HG03196 (cell line): ENCODE data around the gene ZBTB45.
"Not testable (repeated sequence)": the region's sequence is repeated elsewhere in the genome, so short reads cannot be mapped to it uniquely, and the experiment has no call there.

Experiments used
- ATAC-seq: cut with Tn5 transposase; IDR thresholded peaks from one replicate; pipeline ENCODE4 v1.9.1; 2021; ENCODE audit not compliant: unreplicated experiment

The ZBTB45 gene

GRCh38 chr19:58555369-58555885 lies 35.8 kb upstream of the ZBTB45 start:
- ATAC-seq, result no peak

GRCh38 chr19:58554494-58555368 lies 35.1 kb upstream of the ZBTB45 start, which contains the start of gene CHMP2A:
Gene CHMP2A, minus strand, starts transcription at chr19:58555105. Its CDS starts 893 bp downstream, at chr19:58554212.
- ATAC-seq, result peak; percentile 25

DNA sequence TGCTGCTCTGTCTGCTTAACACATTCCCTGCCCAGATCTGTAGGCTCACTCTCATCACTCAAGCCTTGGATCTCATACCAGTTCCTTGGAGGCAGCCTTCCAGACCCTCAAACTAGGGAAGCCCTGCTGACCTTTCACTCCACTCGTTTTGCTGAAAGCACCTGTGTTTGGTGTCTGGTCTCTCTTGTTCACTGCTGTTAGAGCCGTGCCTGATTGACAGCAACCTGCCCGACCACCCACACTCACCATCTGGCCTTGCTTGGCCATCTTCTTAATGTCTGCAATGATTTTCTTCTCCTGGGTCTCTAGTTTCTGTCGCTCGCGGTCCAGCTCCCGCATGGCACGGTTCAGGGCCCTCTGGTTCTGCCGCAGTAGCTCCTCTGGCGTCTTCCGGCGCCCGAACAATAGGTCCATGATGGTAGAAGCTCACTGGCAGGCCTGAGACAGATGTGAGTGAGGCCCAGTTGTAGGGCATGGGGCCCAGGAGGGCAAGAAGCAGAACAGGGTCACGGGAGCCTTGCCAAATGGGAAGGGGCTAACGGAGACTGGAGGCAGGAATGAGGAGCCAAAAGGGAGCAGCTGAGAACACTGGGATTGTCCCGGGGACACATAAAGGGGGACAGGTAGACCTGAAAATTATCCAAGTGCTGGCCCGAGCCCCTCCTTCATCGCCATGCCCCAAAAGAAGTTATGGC lies 34.3 kb upstream of the ZBTB45 start:
- no peak for ATAC-seq

DNA sequence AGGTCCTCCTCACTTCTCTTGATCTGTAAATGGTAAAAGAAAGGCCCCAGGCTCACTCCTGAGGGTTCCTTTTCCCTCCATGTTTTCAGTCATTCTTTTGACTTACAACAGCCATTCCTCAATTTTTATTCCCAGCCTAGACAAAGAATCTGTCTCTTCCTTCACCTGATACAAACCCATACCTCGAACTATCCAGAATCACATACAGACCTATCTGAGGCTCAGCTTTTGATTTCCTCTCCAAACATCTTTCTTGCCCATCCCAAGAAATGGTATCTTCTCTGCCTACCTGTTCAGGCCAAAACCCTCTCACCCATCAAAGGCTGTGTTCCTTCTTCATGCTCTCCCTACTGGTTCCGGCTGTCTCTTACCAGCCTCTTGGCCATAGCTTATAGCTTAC lies 33.0 kb upstream of the ZBTB45 start:
- ATAC-seq, result no peak

DNA sequence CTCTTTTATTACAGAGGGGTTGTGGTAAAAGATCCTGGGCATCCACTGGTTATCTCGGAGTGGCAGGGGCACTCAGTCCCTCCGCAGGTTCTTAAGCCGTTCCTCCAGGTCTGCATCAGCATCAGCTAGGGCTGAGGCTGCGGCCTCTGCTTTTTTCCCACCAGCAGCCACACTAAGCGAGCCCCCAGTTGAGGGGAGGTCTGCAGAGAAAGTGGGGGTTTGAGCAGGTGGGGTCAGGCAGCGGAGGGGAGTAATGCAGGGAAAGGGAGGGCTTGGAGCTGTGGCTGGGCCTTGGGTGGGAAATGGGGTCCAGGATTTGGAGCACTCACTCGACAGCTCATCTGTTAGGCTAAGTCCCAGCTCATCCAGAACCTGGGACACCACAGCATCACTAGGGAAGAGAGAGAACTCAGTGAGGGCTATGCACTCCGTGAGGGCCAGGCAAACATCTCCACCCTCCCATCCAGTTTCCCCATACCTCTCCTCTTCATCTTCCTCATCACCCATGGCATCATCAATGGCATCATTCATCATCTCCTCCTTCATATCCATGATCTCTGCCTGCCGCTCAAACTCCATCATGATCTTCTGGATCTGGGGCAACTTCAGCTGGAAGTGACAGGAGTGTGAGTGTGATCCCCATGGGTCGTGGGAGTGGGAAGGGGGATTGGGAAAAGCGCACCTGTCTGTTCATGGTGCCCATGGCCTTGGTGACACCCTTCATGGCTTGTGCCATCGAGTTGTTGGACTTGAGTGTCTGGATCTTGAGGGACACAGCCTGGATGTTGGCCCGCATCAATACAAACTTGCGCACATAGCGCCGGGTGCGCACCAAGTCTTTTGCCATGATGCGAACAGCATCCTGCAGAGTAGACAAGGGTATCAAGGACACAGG lies 32.2 kb upstream of the ZBTB45 start:
- no peak for ATAC-seq

DNA sequence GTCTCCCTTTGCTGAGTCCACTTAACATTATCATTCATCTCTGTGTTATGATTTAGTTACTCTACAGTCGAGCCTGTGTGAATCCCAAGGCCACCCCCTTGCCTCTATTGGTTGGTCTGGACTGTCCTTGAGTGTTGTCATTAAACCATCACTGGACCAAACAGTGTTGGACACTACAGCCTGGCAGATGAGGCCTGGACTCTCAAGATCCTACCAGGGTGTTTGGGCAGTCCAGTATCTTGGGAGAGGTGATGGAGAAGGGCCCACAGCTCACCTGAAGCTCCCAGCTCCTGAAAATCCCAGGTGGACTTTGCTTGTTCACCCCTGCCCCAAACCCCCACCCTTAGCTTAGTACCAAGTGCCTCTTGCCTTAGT lies 31.5 kb upstream of the ZBTB45 start:
- ATAC-seq, result no peak

DNA sequence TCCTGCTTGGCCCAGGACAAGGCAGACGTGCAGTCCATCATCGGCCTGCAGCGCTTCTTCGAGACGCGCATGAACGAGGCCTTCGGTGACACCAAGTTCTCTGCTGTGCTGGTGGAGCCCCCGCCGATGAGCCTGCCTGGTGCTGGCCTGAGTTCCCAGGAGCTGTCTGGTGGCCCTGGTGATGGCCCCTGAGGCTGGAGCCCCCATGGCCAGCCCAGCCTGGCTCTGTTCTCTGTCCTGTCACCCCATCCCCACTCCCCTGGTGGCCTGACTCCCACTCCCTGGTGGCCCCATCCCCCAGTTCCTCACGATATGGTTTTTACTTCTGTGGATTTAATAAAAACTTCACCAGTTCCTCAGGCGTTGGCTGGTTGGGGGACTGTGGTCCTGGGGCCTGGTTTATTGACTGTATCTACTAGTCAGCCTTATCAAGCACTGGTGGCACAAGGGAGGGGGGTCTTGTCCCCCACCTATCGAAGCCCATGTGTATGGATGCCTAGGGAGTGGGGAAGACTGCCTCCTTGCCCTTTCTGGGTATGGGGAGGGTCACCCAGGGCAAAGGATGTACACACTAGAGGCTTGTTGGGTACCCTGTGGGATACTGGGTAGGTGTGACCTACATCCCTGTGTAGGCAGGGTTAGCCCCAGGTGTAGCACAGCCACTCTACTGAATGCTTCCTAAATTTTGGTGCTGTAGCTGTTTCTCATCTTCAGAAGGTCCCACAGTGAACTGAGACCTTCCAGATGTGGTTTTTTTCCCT lies 30.9 kb upstream of the ZBTB45 start:
- no peak for ATAC-seq

- ATAC-seq, result no peak
These were observed 30.2 kb upstream of the ZBTB45 start for GRCh38 chr19:58549664-58550361.

DNA sequence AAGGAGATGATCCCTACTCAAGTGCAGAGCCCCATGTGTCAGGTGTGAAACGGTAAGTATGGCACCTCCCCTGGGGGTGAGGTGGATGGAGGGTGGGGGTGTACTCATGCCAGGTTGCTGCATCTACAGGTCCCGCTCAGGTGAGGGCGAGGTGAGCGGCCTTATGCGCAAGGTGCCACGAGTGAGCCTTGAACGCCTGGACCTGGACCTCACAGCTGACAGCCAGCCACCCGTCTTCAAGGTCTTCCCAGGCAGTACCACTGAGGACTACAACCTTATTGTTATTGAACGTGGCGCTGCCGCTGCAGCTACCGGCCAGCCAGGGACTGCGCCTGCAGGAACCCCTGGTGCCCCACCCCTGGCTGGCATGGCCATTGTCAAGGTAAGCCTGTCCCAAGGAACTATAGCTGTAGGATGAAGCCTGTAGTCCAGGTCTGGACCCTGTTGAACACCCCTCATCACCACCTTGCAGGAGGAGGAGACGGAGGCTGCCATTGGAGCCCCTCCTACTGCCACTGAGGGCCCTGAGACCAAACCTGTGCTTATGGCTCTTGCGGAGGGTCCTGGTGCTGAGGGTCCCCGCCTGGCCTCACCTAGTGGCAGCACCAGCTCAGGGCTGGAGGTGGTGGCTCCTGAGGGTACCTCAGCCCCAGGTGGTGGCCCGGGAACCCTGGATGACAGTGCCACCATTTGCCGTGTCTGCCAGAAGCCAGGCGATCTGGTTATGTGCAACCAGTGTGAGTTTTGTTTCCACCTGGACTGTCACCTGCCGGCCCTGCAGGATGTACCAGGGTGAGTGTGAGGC lies 29.5 kb upstream of the ZBTB45 start:
- no peak for ATAC-seq

GRCh38 chr19:58547323-58548312 lies 28.0 kb upstream of the ZBTB45 start:
- no peak for ATAC-seq

DNA sequence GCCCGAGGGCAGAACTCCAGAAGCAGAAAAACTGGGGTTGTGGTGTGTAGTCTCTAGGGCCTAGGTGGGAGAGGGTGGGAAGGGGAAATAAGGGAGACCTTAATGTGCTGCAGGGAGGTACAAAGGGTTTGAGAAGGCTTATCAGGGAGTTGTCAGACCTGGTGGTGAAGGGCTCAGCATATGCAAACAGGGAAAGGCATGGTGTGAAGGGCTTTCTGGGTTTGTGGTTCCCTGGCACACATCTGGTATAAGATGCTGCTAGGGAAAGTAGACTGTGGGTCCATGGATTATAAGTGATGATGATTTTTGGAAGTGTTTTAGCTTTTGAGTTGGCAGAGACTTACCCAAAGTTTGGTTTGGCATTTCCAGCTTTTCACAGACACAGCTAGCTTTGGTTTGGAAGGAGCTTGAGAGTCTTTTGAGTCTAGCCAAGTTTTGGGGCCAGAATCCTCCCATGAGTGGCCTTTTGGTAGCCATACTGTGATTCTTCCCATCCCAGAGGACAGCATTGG lies 26.5 kb upstream of the ZBTB45 start:
- no peak for ATAC-seq

DNA sequence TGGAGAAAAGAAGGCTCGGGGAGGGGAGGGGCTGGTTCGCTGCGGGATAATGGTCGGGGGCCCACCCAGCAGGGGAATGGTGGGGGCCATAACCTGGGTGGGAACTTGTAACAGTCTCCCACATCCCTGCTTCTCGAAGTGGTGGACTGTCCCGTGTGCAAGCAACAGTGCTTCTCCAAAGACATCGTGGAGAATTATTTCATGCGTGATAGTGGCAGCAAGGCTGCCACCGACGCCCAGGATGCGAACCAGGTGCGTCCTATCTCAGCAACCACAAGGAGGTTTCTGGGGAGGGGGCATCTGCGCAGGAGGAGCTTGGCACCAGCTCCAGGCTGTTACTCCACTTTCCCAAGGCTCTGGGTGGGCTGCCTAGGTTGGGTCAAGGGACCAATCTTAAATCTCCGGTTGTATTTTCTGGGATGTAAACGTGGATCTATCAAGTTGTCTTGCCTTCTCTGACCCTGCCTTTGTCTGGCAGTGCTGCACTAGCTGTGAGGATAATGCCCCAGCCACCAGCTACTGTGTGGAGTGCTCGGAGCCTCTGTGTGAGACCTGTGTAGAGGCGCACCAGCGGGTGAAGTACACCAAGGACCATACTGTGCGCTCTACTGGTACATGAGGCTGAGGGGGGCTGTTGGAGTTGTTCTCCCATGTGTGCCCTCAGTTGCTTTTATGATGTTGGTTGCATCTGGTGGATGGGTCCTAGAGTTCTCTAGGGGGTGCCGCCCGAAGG lies 25.8 kb upstream of the ZBTB45 start:
- no peak for ATAC-seq

GRCh38 chr19:58544591-58545285 lies 25.1 kb upstream of the ZBTB45 start:
- peak; percentile 39 for ATAC-seq

DNA sequence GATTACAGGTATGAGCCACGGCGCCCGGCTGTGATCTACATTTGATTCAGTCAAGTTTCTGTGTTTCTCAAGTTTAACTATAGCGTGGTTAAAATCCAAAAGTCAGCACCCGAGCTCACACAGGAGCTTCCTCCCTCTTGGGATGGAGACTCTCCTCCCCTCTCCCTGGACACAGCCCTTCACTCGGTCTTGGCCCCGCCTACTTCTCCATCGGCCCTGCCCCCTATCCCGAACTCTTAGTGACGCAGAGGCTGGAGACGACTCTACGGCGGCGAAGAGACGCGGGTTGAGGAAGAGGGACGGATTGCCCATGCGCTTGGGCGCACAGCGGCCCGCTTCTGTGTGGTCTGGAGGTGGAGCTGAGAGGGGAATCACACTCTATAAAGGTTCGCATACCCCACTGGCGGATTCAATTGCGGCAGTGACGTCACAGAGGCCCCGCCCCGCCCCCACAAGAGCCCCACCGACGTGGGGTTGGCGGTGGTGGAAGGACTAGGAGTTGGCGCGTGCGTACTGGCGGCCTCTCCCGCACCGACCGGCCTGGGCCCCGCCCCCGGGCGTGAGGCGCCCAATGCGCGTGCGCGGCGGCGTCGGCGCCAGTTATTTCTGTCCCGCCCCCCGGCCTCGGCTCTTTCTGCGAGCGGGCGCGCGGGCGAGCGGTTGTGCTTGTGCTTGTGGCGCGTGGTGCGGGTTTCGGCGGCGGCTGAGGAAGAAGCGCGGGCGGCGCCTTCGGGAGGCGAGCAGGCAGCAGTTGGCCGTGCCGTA lies 24.4 kb upstream of the ZBTB45 start, which contains the start of gene TRIM28:
Gene TRIM28 (plus strand): TSS at position 239 of the 765 bp plus-strand sequence. CDS start 694 bp downstream, outside the sequence.
- ATAC-seq, result peak; percentile 85

DNA sequence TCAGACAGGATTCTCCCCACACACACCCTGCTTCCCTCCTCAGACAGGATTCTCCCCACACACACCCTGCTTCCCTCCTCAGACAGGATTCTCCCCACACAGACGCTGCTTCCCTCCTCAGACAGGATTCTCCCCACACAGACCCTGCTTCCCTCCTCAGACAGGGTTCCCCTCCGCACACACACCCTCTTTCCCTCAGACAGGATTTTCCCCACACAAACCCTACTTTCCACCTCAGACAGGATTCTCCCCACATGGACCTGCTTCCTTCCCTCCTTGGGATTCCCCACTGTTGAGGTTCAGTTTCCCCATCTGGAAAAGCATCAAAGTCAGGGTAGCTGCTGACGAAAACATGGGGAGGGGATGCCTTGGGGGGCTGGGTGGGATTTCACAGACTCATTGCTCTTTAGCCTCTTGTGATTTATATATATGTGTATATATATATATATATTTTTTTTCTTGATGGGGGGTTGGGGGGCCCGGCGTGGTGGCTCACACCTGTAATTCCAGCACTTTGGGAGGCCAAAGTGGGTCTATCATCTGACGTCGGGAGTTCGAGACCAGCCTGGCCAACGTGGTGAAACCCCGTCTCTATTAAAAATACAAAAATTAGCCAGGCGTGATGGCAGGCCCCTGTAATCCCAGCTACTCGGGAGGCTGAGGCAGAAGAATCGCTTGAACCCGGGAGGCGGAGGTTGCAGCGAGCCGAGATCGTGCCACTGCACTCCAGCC lies 23.2 kb upstream of the ZBTB45 start:
- not testable (repeated sequence) for ATAC-seq
